Mesenchymal stem cell (in vitro differentiated cells and primary cell): ENCODE data around the gene MINDY4.

ENCODE experiments used
- DNase-seq: peaks from one replicate; pipeline ENCODE4 v3.0.0-alpha.2; 2013
- H2AFZ ChIP-seq: one replicate; pipeline ENCODE4 v1.6.1; 2013; ENCODE audit warnings: low read depth, mild to moderate bottlenecking, control low read depth, inconsistent platforms, low read length, moderate library complexity
- H2AK5ac ChIP-seq: 2 replicates; pipeline ENCODE4 v1.6.1; 2013; ENCODE audit warnings: low read length, moderate library complexity, mild to moderate bottlenecking, inconsistent platforms; ENCODE audit not compliant: severe bottlenecking
- H2BK120ac ChIP-seq: one replicate; pipeline ENCODE4 v1.6.1; 2013; ENCODE audit warnings: low read depth, mild to moderate bottlenecking, inconsistent platforms, low read length, moderate library complexity
- H2BK12ac ChIP-seq, 2 experiments: one replicate each; pipeline ENCODE4 v1.6.1; 2013; ENCODE audit warnings: inconsistent platforms in 2 of 2, low read length in 2 of 2, mild to moderate bottlenecking in 2 of 2, moderate library complexity in 2 of 2, control low read depth in 1 of 2
- H2BK15ac ChIP-seq: one replicate; pipeline ENCODE4 v1.6.1; 2013; ENCODE audit warnings: mild to moderate bottlenecking, low read depth, inconsistent platforms; ENCODE audit not compliant: poor library complexity, severe bottlenecking
- H2BK5ac ChIP-seq: 2 replicates; pipeline ENCODE4 v1.6.1; 2013; ENCODE audit warnings: low read depth, mild to moderate bottlenecking, low read length, control low read depth, inconsistent platforms; ENCODE audit not compliant: poor library complexity, severe bottlenecking
- H3K14ac ChIP-seq, 2 experiments: one replicate each; pipeline ENCODE4 v1.6.1; 2013; ENCODE audit warnings: inconsistent platforms in 2 of 2, low read length in 2 of 2, control low read depth in 1 of 2, mild to moderate bottlenecking in 1 of 2, moderate library complexity in 1 of 2
- H3K18ac ChIP-seq, 2 experiments: one replicate each; pipeline ENCODE4 v1.6.1; 2013; ENCODE audit warnings: inconsistent platforms in 2 of 2, low read length in 2 of 2, control low read depth in 1 of 2, low read depth in 1 of 2, mild to moderate bottlenecking in 1 of 2
- H3K23ac ChIP-seq, 2 experiments: one replicate each; pipeline ENCODE4 v1.6.1; 2013; ENCODE audit warnings: inconsistent platforms in 2 of 2, low read length in 2 of 2, mild to moderate bottlenecking in 2 of 2, moderate library complexity in 2 of 2, control low read depth in 1 of 2
- H3K27ac ChIP-seq: 2 replicates; pipeline ENCODE4 v1.5.1; 2013; ENCODE audit warnings: mild to moderate bottlenecking, moderate library complexity, low read length, control low read depth, inconsistent platforms; ENCODE audit not compliant: poor library complexity, severe bottlenecking
- H3K27me3 ChIP-seq, 2 experiments: 2 replicates each; pipeline versions ENCODE4 v1.6.1 to v1.7.0; 2013; ENCODE audit warnings: low read length in 2 of 2, mild to moderate bottlenecking in 2 of 2, moderate library complexity in 2 of 2, control low read depth in 1 of 2, inconsistent platforms in 1 of 2; ENCODE audit not compliant: control insufficient read depth in 1 of 2, insufficient read depth in 1 of 2
- H3K36me3 ChIP-seq, 2 experiments: 2 replicates each; pipeline versions ENCODE4 v1.6.1 to v1.7.0; 2013; ENCODE audit warnings: low read length in 2 of 2, control low read depth in 1 of 2, inconsistent platforms in 1 of 2, low read depth in 1 of 2, mild to moderate bottlenecking in 1 of 2; ENCODE audit not compliant: insufficient read depth in 2 of 2, control insufficient read depth in 1 of 2
- H3K4ac ChIP-seq, 2 experiments: one replicate each; pipeline ENCODE4 v1.6.1; 2013; ENCODE audit warnings: inconsistent platforms in 2 of 2, low read length in 2 of 2, mild to moderate bottlenecking in 2 of 2, moderate library complexity in 2 of 2, control low read depth in 1 of 2, low read depth in 1 of 2
- H3K4me1 ChIP-seq: 2 replicates; pipeline ENCODE4 v1.6.1; 2013; ENCODE audit warnings: low read depth, low read length, control low read depth; ENCODE audit not compliant: control insufficient read depth, insufficient read depth
- H3K4me2 ChIP-seq: 2 replicates; pipeline ENCODE4 v1.6.1; 2013; ENCODE audit warnings: low read length, mild to moderate bottlenecking, inconsistent platforms; ENCODE audit not compliant: poor library complexity, severe bottlenecking
- H3K4me3 ChIP-seq, 2 experiments: 2 replicates each; pipeline versions ENCODE4 v1.5.1 to v1.7.0; 2013; ENCODE audit warnings: low read length in 2 of 2, mild to moderate bottlenecking in 2 of 2, control low read depth in 1 of 2, low read depth in 1 of 2; ENCODE audit not compliant: insufficient read depth in 1 of 2
- H3K79me1 ChIP-seq: replicated peaks from 2 replicates; pipeline ENCODE4 v1.6.1; 2013; ENCODE audit warnings: mild to moderate bottlenecking, control low read depth, low read length, inconsistent platforms; ENCODE audit not compliant: poor library complexity, severe bottlenecking
- H3K9ac ChIP-seq: 2 replicates; pipeline ENCODE4 v1.7.0; 2013; ENCODE audit warnings: mild to moderate bottlenecking, low read length, moderate library complexity
- H3K9me3 ChIP-seq: 2 replicates; pipeline ENCODE4 v1.7.0; 2013; ENCODE audit warnings: mild to moderate bottlenecking, low read length; ENCODE audit not compliant: control insufficient read depth
- H4K8ac ChIP-seq: one replicate; pipeline ENCODE4 v1.6.1; 2013; ENCODE audit warnings: inconsistent platforms, mild to moderate bottlenecking, low read length, moderate library complexity
- H4K91ac ChIP-seq: one replicate; pipeline ENCODE4 v1.6.1; 2013; ENCODE audit warnings: mild to moderate bottlenecking, low read length, inconsistent platforms
- WGBS: methylation state at CpG from one replicate; pipeline ENCODE4 v1.1.7; 2013; ENCODE audit warnings: mixed read lengths; 5-methylcytosine and 5-hydroxymethylcytosine counted together

The MINDY4 gene

GRCh38 chr7:30933124-30933974, 162.1 kb downstream of the MINDY4 start:
- no peak overlapping the region for H3K14ac ChIP-seq
- DNase-seq = no peak
- peak overlapping the region; percentile 81 for H2BK5ac ChIP-seq
- H3K4me3 ChIP-seq = no peak overlapping the region
- peak overlapping the region in 1 of 2 experiments; percentile 23 for H2BK12ac ChIP-seq
- no peak overlapping the region for H3K4ac ChIP-seq
- peak overlapping the region; percentile 100 for H3K27ac ChIP-seq
- no peaks in the 10 kb centered on the region for H3K36me3 ChIP-seq
- H3K18ac ChIP-seq = peak overlapping the region in 1 of 2 experiments; percentile 41
- H2BK120ac ChIP-seq = no peak overlapping the region
- peak overlapping the region; percentile 70 for H2BK15ac ChIP-seq
- no peak overlapping the region for H3K4me2 ChIP-seq
- H3K9me3 ChIP-seq = no peaks in the 10 kb centered on the region
- peaks cover 0 to 7% of the 10 kb centered on the region in 2 experiments for H3K27me3 ChIP-seq
- WGBS = 80% methylated on average over 26 of the region's 26 CpGs
- no peak overlapping the region for H2AFZ ChIP-seq
- H2AK5ac ChIP-seq = peak overlapping the region; percentile 96
- no peaks in the 10 kb centered on the region for H3K79me1 ChIP-seq
- H4K8ac ChIP-seq = no peak overlapping the region
- no peak overlapping the region for H3K23ac ChIP-seq
- H3K4me1 ChIP-seq = peaks cover 48% of the 10 kb centered on the region
- no peak overlapping the region for H3K9ac ChIP-seq
- no peak overlapping the region for H4K91ac ChIP-seq

GRCh38 chr7:30934225-30934624, 163.0 kb downstream of the MINDY4 start:
- peak overlapping the region in 1 of 2 experiments; percentile 11 for H3K18ac ChIP-seq
- H3K36me3 ChIP-seq = no peaks in the 10 kb centered on the region
- no peak overlapping the region for H3K4me3 ChIP-seq
- H3K14ac ChIP-seq = no peak overlapping the region
- no peak overlapping the region for H3K23ac ChIP-seq
- H4K91ac ChIP-seq = no peak overlapping the region
- no peak overlapping the region for H2BK12ac ChIP-seq
- H2BK15ac ChIP-seq = no peak overlapping the region
- H2BK5ac ChIP-seq = no peak overlapping the region
- H3K4me1 ChIP-seq = peaks cover 46% of the 10 kb centered on the region
- no peak overlapping the region for H4K8ac ChIP-seq
- H3K4ac ChIP-seq = no peak overlapping the region
- H2BK120ac ChIP-seq = no peak overlapping the region
- no peaks in the 10 kb centered on the region for H3K79me1 ChIP-seq
- H2AK5ac ChIP-seq = peak overlapping the region; percentile 68
- H3K27ac ChIP-seq = no peak overlapping the region
- H3K27me3 ChIP-seq = peaks cover 0 to 7% of the 10 kb centered on the region in 2 experiments
- no peak overlapping the region for H3K4me2 ChIP-seq
- H2AFZ ChIP-seq = no peak overlapping the region
- no peaks in the 10 kb centered on the region for H3K9me3 ChIP-seq
- WGBS = 88% methylated on average over 5 of the region's 5 CpGs
- H3K9ac ChIP-seq = no peak overlapping the region
- DNase-seq = no peak

- peaks cover 42% of the 10 kb centered on the region for H3K4me1 ChIP-seq
- peaks cover 0 to 10% of the 10 kb centered on the region in 2 experiments for H3K27me3 ChIP-seq
- H2BK5ac ChIP-seq = no peak overlapping the region
- H4K8ac ChIP-seq = no peak overlapping the region
- H4K91ac ChIP-seq = no peak overlapping the region
- no peak overlapping the region for H3K14ac ChIP-seq
- no peak overlapping the region for H2BK12ac ChIP-seq
- H3K4ac ChIP-seq = no peak overlapping the region
- H3K4me2 ChIP-seq = no peak overlapping the region
- H3K9me3 ChIP-seq = no peaks in the 10 kb centered on the region
- H3K36me3 ChIP-seq = no peaks in the 10 kb centered on the region
- 93% methylated on average over 5 of the region's 6 CpGs for WGBS
- no peak overlapping the region for H3K18ac ChIP-seq
- H3K79me1 ChIP-seq = no peaks in the 10 kb centered on the region
- no peak overlapping the region for H3K23ac ChIP-seq
- peak overlapping the region; percentile 97 for H2AK5ac ChIP-seq
- no peak for DNase-seq
- no peak overlapping the region for H2BK15ac ChIP-seq
- H2AFZ ChIP-seq = no peak overlapping the region
- no peak overlapping the region for H2BK120ac ChIP-seq
- H3K9ac ChIP-seq = no peak overlapping the region
- H3K4me3 ChIP-seq = no peak overlapping the region
- no peak overlapping the region for H3K27ac ChIP-seq
Measured at GRCh38 chr7:30934732-30935568, 163.7 kb downstream of the MINDY4 start.

GRCh38 chr7:30935569-30935877, 164.3 kb downstream of the MINDY4 start:
- Histone ChIP-seq H2AK5ac (peak overlapping the region; percentile 97), H3K36me3 (no peaks in the 10 kb centered on the region), H3K23ac (no peak overlapping the region), H3K79me1 (no peaks in the 10 kb centered on the region), H2AFZ (no peak overlapping the region), H2BK5ac (peak overlapping the region; percentile 3), H2BK120ac (no peak overlapping the region), H2BK12ac (no peak overlapping the region), H3K9ac (no peak overlapping the region), H3K27me3 (peaks cover 2 to 16% of the 10 kb centered on the region in 2 experiments), H3K27ac (no peak overlapping the region), H2BK15ac (peak overlapping the region; percentile 8), H3K14ac (no peak overlapping the region), H3K9me3 (no peaks in the 10 kb centered on the region), H3K18ac (no peak overlapping the region), H3K4me1 (peaks cover 42% of the 10 kb centered on the region), H3K4me3 (no peak overlapping the region), H3K4ac (no peak overlapping the region), H3K4me2 (no peak overlapping the region), H4K8ac (no peak overlapping the region), H4K91ac (no peak overlapping the region)
- 79% methylated on average over 3 of the region's 3 CpGs for WGBS
- no peak for DNase-seq
